Measurements from ENCODE around the gene ABTB2.

The ABTB2 gene

GRCh38 chr11:34140149-34140548 is 217.7 kb downstream of the ABTB2 start:
- DNase-seq: no peak

GRCh38 chr11:34139346-34139745 is 218.5 kb downstream of the ABTB2 start:
- no peak for DNase-seq

- no peak for DNase-seq
Observed at GRCh38 chr11:34136420-34136819, 221.4 kb downstream of the ABTB2 start.

GRCh38 chr11:34135439-34135838 is 222.4 kb downstream of the ABTB2 start:
- no peak for DNase-seq

- DNase-seq: no peak
Observed at GRCh38 chr11:34134765-34135164, 223.0 kb downstream of the ABTB2 start.

- DNase-seq: no peak
Observed at GRCh38 chr11:34132261-34132965, 225.4 kb downstream of the ABTB2 start.

GRCh38 chr11:34128824-34129223 is 229.0 kb downstream of the ABTB2 start:
- DNase-seq: no peak

- no peak for DNase-seq
Observed at GRCh38 chr11:34126959-34127848, 230.6 kb downstream of the ABTB2 start.

- no peak for DNase-seq
Observed at GRCh38 chr11:34124885-34125668, 232.7 kb downstream of the ABTB2 start.

GRCh38 chr11:34120651-34121050 is 237.2 kb downstream of the ABTB2 start:
- no peak for DNase-seq

- no peak for DNase-seq
Observed at GRCh38 chr11:34114471-34114870, 243.3 kb downstream of the ABTB2 start.

GRCh38 chr11:34114014-34114413 is 243.8 kb downstream of the ABTB2 start:
- no peak for DNase-seq

- no peak for DNase-seq
Observed at GRCh38 chr11:34111722-34112270, 246.0 kb downstream of the ABTB2 start.

- DNase-seq: no peak
Observed at GRCh38 chr11:34105957-34106504, 251.8 kb downstream of the ABTB2 start.

GRCh38 chr11:34105079-34105956 is 252.5 kb downstream of the ABTB2 start, which contains the start of gene NAT10:
Gene NAT10, plus strand, starts transcription at chr11:34105629. Its CDS starts 2,597 bp downstream, at chr11:34108226.
- DNase-seq: peak; percentile 91 to 98 (median 96)

- no peak for DNase-seq
Observed at GRCh38 chr11:34104680-34105078, 253.1 kb downstream of the ABTB2 start.
